ENCODE results near the gene SCN5A. TPM values are rescaled to one million over a fixed set of nuclear protein-coding genes. Genes with fewer than 3 reads are reported as not detected.

Gene SCN5A
- total RNA-seq, 2 experiments from 2014 or later, result not detected

DNA sequence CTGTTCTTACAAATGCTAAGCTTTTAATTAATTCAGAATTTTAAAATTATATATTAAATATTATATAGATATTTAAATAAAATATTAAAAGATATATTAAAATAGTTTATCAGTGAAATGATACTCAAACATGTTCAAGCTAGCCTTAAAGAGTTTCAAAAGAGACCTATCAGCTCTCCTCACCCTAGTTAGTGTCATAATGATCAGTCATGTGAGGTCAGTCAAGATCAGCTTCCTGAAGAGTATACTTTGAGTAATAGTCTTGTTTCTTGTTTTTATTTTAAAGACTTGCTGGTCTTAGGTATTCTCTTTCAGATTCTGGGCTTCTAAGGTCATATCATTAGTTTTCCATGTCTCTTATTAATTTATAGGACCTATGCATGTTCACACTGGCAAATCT is 138.9 kb downstream of the SCN5A start:
- Mint-ChIP-seq H3K9me3 (no peaks in the 10 kb centered on the region), H3K36me3 (ENCODE audit: low read depth) (peaks cover 35% of the 10 kb centered on the region), H3K27me3 (no peaks in the 10 kb centered on the region), H3K4me3 (no peak overlapping the region), H3K4me1 (no peaks in the 10 kb centered on the region), H3K27ac (no peak overlapping the region)
- no peak for DNase-seq
- ChIA-PET POLR2A (no interaction called here), CTCF (interaction anchor here (1.4 kb wide), 1 partner anchor 136 kb away, joined by 3 read pairs; no protein-coding TSS in a partner anchor)

DNA sequence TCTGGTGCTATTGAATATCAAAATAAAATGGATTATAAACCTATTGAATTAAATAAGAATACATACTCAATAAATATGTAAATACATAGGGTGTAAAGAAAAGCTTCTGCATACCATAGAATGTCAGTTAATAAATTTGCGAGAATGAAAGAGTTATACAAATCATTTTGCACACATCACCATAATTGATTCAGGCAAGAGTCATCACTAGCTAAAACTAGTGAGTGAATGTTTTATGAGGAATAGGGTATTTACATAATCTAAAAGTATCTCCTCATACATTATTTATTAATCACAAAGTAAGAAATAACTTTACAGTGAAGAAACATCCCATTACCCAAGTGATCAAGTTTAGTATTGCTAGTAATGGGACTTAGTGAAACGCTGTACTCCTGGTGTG is 139.8 kb downstream of the SCN5A start:
- ChIA-PET POLR2A (no interaction called here), CTCF (interaction anchor here (0.8 to 1.4 kb wide), 3 partner anchors 9 to 137 kb away, joined by 3 to 4 read pairs (median 4); no protein-coding TSS in a partner anchor)
- no peak overlapping the region for H3K4me3 Mint-ChIP-seq
- no peak for DNase-seq
- H3K4me1 Mint-ChIP-seq, result no peaks in the 10 kb centered on the region
- no peaks in the 10 kb centered on the region for H3K9me3 Mint-ChIP-seq
- H3K27me3 Mint-ChIP-seq, result no peaks in the 10 kb centered on the region
- H3K36me3 Mint-ChIP-seq (ENCODE audit: low read depth), result peaks cover 36% of the 10 kb centered on the region
- no peak overlapping the region for H3K27ac Mint-ChIP-seq

DNA sequence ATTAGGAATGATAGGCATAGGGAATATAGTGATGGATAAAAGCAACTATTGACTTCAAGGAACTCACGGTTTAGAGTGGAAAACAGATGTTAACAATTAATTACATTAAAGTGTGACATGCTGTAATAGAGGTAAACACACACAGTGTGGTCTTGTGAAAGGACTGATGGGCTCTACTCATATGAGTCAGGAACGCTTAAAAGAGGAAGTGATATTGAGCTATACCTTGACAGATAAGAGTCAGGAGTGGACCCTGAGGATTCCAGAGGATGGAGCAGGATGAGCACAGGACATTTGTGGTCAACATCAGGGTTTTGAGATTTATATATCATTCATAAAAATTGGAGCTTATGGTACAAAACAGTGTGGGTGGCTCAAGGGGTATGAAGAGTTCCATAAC is 142.4 kb downstream of the SCN5A start:
- Mint-ChIP-seq H3K4me3 (no peak overlapping the region), H3K9me3 (no peaks in the 10 kb centered on the region), H3K36me3 (ENCODE audit: low read depth) (peaks cover 37% of the 10 kb centered on the region), H3K27me3 (no peaks in the 10 kb centered on the region), H3K27ac (no peak overlapping the region), H3K4me1 (no peaks in the 10 kb centered on the region)
- DNase-seq, result no peak
- ChIA-PET CTCF (interaction anchor here (1.3 kb wide), 1 partner anchor 13 kb away, joined by 4 read pairs; no protein-coding TSS in a partner anchor), POLR2A (no interaction called here)

DNA sequence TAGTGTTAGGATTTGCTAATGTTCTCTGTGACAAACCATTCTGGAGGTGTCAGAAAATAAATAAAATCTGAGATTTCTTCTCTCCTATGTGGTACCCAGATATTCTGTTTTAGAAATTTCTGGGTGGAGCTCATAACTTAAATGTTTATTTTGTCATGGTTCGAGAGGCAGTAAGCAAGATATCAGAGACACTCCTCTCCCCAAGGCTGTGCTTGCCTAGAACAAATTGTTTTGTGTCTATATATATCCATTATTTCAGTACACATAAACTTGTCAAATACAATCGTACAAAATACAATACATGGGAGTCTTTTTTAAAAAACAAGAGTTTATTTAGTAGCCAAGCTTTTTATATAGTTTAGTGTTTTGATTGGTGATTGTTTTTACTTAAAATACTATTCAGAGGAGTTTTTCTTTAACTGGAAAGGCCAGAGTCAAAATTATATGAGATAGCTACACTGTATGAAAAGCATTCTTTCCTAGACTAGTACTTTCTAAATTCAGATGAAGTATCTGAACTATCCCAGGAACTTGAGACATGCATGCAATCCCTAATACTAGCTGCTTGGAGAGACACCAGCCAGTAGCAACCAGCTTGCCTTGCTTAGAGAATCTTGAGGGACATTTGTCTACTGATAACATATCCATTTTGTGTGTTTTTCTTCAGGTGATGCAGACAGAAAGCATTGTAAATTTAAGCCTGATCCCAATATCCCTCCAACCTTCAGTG is 148.6 kb downstream of the SCN5A start:
- peaks cover 21% of the 10 kb centered on the region for H3K4me1 Mint-ChIP-seq
- POLR2A ChIA-PET, result no interaction called here
- H3K9me3 Mint-ChIP-seq, result no peaks in the 10 kb centered on the region
- no peak overlapping the region for H3K4me3 Mint-ChIP-seq
- DNase-seq, result no peak
- CTCF ChIA-PET, result interaction anchor here (0.9 to 1.1 kb wide), 2 partner anchors 9 to 11 kb away, joined by 3 to 4 read pairs; no protein-coding TSS in a partner anchor
- H3K27ac Mint-ChIP-seq, result no peak overlapping the region
- H3K27me3 Mint-ChIP-seq, result no peaks in the 10 kb centered on the region
- H3K36me3 Mint-ChIP-seq (ENCODE audit: low read depth), result peaks cover 37% of the 10 kb centered on the region

Other genes starting within 250 kb of the SCN5A start
- gene ACVR2B, start 195.8 kb downstream of the SCN5A start, total RNA-seq, result 1 to 10 TPM; 6.0 to 6.6 TPM
- gene EXOG, start 153.3 kb downstream of the SCN5A start, total RNA-seq, result 10 to 100 TPM; 25.5 to 28.1 TPM
- not detected for gene SCN10A, start 166.5 kb upstream of the SCN5A start, total RNA-seq